ENCODE data around the gene DNAJC17. TPM values are rescaled to one million over a fixed set of nuclear protein-coding genes. Genes with fewer than 3 reads are reported as not detected.

Gene DNAJC17
- total and polyA plus RNA-seq, 12 donors: 9.9 to 62.1 (median 16.2) TPM

DNA sequence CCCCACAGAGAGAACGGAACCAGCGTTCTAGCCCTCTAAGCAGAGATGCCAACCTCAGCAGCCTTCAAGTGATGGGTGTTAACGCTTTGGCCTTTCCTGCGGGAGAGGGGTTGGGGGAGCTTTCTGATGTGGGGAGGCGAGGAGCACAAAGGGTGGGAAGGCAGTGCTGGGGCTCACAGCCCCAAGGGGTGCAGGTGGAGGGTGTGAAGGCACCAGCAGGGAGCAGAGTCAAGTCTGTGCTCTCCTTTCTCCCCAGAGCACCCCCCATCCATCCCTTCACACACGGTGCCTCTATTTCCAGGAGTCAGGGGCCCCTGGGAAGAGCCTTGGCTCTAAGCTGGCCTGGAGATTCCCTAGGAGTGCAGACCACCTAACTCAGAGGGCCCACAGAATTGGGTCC, 33.4 kb downstream of the DNAJC17 start:
- 91 to 93% methylated on average over 6 of the region's 6 CpGs for WGBS, 2 donors
- Histone ChIP-seq H3K27me3 (no peaks in the 10 kb centered on the region), H3K36me3 (peaks cover 0 to 92% (median 62%) of the 10 kb centered on the region in 9 donors), H3K4me3 (no peak overlapping the region), H3K4me1 (peaks cover 0 to 24% (median 7%) of the 10 kb centered on the region in 9 donors), H3K27ac (no peak overlapping the region), H3K9me3 (no peaks in the 10 kb centered on the region)
- ATAC-seq (no peak), DNase-seq (no peak)
- intact Hi-C loops (cut with DNase I): loop anchor here in 1 of 10 donors (10.0 kb wide), 1 partner anchor 99 kb away; no protein-coding TSS in a partner anchor
- TF ChIP-seq, protein P1, sequence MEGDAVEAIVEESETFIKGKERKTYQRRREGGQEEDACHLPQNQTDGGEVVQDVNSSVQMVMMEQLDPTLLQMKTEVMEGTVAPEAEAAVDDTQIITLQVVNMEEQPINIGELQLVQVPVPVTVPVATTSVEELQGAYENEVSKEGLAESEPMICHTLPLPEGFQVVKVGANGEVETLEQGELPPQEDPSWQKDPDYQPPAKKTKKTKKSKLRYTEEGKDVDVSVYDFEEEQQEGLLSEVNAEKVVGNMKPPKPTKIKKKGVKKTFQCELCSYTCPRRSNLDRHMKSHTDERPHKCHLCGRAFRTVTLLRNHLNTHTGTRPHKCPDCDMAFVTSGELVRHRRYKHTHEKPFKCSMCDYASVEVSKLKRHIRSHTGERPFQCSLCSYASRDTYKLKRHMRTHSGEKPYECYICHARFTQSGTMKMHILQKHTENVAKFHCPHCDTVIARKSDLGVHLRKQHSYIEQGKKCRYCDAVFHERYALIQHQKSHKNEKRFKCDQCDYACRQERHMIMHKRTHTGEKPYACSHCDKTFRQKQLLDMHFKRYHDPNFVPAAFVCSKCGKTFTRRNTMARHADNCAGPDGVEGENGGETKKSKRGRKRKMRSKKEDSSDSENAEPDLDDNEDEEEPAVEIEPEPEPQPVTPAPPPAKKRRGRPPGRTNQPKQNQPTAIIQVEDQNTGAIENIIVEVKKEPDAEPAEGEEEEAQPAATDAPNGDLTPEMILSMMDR (IDR thresholded peaks at IDR 0.05): no peak

DNA sequence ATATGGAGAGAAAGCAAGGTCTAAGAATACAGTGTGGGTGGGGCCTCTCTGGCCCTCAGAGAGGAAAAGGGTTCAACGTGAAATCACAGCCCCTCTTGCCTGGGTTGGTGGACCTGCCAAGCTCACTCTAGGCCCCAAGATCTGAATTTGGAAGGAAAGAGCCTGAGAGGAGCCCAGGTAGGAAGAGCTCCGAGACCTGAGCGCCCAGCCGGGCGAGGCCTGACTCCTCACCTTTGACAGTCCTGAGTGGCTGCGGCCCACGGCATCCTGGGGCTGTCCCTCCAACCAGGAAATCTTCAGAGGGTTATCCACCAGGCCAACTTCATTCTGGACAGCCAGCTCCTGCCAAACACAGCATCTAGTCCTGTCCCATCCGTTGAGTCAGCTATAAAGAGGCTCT, 33.8 kb downstream of the DNAJC17 start:
- Histone ChIP-seq H3K27me3 (no peaks in the 10 kb centered on the region), H3K4me1 (peaks cover 0 to 28% (median 10%) of the 10 kb centered on the region in 9 donors), H3K4me3 (no peak overlapping the region), H3K27ac (no peak overlapping the region), H3K9me3 (no peaks in the 10 kb centered on the region), H3K36me3 (peaks cover 0 to 88% (median 58%) of the 10 kb centered on the region in 9 donors)
- intact Hi-C loops (cut with DNase I): loop anchor here in 1 of 10 donors (10.0 kb wide), 1 partner anchor 99 kb away; no protein-coding TSS in a partner anchor
- ATAC-seq (no peak), DNase-seq (no peak)
- 91 to 93% methylated on average over 8 of the region's 8 CpGs for WGBS, 2 donors
- TF ChIP-seq, protein P1 (IDR thresholded peaks at IDR 0.05): no peak

DNA sequence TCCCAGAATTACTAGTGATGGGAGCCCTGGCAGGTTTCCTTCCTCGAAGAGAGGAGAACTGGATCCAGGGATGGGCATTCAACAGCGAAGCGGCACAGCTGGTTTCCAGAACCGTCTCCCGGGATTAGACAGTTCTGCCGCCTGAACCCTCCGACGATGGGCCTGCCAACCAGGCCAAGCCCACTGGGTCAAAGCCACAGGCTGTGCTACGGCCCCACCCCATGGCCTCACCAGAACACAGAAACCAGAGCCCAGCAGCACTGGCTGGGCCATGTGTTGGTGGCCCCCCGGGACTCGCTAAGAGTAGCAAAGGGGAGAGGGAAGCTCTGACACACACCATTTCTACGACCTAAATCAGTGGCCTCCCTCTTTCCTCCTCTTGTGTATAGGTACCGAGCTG, 35.3 kb downstream of the DNAJC17 start:
- 87 to 88% methylated on average over 13 of the region's 13 CpGs for WGBS, 2 donors
- ATAC-seq (no peak), DNase-seq (no peak)
- Histone ChIP-seq H3K4me1 (peaks cover 0 to 27% (median 10%) of the 10 kb centered on the region in 9 donors), H3K27ac (no peak overlapping the region), H3K9me3 (no peaks in the 10 kb centered on the region), H3K36me3 (peaks cover 0 to 88% (median 46%) of the 10 kb centered on the region in 9 donors), H3K4me3 (no peak overlapping the region), H3K27me3 (no peaks in the 10 kb centered on the region)
- TF ChIP-seq, protein P1 (IDR thresholded peaks at IDR 0.05): no peak
- intact Hi-C loops (cut with DNase I): loop anchor here in 1 of 10 donors (10.0 kb wide), 1 partner anchor 97 kb away; no protein-coding TSS in a partner anchor

DNA sequence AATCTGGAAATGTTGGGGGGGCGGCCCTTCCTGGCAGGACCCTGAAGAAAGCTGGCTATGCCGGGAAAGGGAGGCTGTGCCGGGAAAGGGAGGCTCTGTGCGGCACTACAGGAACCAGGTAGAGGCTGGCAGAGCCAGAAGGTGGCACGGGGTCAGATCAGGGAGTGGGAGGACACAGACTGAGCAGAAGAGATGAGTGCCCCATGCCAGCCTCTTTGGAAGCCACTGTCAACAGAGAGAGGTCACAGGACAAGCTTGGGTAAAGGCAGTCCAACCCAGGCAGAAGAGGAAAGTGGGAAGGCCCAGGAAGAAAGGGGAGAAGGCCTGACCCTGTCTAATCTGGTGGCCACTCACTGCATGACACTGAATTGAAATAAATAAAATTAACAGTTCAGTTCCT, 36.0 kb downstream of the DNAJC17 start:
- WGBS, 2 donors: 93 to 96% methylated on average over 5 of the region's 5 CpGs

More for the DNA sequence above, 36.0 kb downstream of the DNAJC17 start:
- no peak overlapping the region for H3K27ac ChIP-seq
- no peaks in the 10 kb centered on the region for H3K27me3 ChIP-seq
- intact Hi-C loops (cut with DNase I): loop anchor here in 1 of 10 donors (10.0 kb wide), 1 partner anchor 96 kb away; no protein-coding TSS in a partner anchor
- peaks cover 0 to 84% (median 41%) of the 10 kb centered on the region in 9 donors for H3K36me3 ChIP-seq
- DNase-seq (no peak), ATAC-seq (no peak)
- peaks cover 0 to 24% (median 10%) of the 10 kb centered on the region in 9 donors for H3K4me1 ChIP-seq
- H3K9me3 ChIP-seq: no peaks in the 10 kb centered on the region
- TF ChIP-seq, protein P1 (IDR thresholded peaks at IDR 0.05): no peak
- H3K4me3 ChIP-seq: no peak overlapping the region
